Effector CD8-positive, alpha-beta T cell (primary cell): ENCODE measurements around the gene DDAH1.

ENCODE experiments used
- DNase-seq: peaks from one replicate; lab custom pipeline; 2025; lab: John Stamatoyannopoulos, UW

Gene DDAH1

DNA sequence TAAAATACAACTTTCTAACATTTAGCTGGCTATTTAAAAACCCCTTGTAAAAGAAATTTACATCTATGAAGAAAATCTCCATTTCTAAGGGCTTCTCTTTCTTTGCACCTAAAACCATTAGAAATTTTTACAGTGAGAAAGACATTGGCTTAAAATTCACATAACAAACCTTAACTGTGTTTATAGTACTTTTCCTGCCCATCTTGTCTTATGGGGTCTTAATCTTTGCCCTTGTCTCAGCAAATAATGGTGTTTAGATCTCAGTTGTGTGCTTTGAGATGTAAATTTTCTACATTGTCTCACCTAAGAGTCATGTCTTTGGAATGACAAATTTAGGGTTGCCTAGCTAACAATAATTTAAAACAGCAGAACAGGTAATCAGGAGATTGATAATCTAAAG lies 71.5 kb downstream of the DDAH1 start:
- no peak for DNase-seq

DNA sequence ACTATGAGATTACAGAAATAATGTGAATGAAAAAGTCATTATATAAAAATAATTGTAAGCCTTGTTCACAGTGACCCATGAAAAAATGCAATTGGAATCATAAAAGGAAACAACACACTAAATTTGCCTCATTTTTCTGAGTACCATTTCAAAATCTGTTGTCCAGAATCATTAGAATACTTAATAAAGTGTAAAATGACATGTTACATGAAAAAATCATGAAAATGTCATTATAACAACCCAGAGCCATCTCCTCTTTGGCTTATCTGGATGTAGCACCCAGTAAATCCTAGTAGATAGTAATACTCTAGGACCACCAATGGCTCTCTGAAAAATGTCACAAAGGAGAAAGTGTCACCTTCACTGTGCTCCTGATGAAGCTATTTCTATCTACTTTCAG lies 76.5 kb downstream of the DDAH1 start:
- no peak for DNase-seq

DNA sequence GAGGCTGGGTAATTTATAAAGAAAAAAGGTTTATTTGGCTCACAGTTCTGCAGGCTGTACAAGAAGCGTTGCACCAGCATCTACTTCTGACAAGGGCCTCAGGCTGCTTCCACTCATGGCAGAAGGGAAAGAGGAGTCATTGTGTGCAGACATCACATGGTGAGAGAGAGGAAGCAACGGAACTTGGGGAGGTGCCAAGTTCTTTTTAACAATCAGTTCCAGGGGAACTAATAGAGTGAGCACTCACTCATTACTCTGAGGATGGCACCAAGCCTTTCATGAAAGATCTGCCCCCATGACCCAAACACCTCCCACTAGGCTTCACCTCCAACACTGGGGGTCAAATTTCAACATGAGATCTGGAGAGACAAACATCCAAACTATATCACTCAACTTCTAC lies 77.2 kb downstream of the DDAH1 start:
- no peak for DNase-seq

GRCh38 chr1:85386068-85386722 lies 78.8 kb downstream of the DDAH1 start:
- DNase-seq: no peak

GRCh38 chr1:85379203-85380136 lies 85.5 kb downstream of the DDAH1 start:
- DNase-seq: no peak

DNA sequence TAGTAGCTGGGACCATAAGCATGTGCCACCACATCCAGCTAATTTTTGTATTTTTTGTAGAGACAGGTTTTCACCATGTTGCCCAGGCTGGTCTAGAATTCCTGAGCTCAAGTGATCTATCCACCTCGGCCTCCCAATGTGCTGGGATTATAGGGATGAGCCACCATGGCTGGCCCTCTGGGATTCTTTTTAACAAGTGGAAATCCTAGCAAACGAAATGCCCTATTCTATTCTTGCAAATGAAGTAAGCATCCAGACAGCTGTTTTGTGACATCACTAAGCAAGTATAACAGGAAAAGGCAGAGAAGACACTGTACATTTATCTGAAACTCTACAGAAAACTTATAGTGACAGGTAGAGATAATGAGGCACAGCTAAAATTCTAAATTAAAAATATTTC lies 86.4 kb downstream of the DDAH1 start:
- no peak for DNase-seq

DNA sequence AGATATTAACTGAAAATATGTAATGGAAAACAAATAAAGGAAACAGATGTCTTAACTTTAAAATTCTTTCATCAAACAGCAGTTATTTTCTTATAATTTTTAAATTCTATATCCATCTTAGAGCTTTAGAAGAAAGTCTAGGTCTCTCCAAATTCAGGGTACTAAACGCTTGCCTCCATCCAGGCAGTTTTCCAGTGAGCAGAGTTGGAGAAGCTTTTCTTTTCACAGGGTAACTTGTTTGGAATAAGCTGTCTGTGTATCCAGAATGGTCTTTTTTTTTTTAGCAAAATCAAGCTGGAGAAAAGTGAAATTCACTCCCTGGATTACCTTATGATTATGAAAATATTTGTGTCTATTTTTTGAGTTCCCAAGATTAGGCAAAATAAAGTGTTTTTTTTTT lies 88.6 kb downstream of the DDAH1 start:
- DNase-seq: no peak

DNA sequence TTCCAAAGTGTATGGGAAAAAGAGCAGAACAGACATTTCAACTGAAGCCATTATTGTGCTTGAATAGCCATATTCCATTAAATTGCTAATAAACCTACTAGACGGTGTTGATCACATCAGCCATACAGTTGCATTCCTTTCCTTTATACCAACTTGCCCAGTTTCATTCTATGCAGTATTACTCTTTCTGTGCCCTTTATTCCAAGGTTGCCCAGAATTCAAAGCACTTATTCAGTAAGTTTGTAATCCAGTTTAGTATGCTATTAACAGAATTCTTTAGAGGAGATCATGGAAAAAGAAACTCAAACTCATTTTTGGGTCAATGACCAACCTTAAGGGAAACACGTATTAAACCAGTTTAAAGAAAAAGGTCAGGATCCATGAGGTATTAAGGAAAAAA lies 89.5 kb downstream of the DDAH1 start:
- no peak for DNase-seq

DNA sequence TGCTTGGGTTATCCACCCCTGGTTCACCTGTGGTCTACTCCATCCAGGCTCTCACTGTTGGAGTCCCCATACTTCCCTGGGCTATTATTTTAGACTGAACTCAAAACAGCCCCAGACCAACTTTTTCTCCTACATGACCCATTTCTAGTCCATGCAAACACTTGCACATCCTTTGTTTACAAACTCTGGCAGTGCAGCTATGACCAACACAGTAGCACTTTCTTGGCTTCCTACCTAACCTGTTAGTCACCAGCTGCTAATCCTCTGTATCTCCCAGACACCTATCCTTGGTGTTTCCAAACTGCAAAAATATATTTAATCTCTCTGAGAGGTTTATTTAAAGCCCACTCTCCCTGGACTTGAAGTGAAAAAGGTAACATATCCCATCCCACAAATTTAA lies 90.8 kb downstream of the DDAH1 start:
- DNase-seq: no peak

DNA sequence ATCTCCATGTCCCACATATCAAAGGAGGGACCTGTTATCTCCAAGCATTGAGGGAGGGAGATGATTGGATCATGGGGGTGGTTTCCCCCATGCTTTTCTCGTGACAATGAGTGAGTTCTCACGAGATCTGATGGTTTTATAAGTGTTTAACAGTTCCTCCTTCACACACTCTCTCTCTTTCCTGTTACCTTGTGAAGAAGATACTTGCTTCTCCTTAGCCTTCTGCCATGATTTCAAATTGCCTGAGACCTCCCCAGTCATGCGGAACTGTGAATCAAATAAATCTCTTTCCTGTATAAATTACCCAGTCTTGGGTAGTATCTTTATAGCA lies 91.6 kb downstream of the DDAH1 start:
- no peak for DNase-seq

DNA sequence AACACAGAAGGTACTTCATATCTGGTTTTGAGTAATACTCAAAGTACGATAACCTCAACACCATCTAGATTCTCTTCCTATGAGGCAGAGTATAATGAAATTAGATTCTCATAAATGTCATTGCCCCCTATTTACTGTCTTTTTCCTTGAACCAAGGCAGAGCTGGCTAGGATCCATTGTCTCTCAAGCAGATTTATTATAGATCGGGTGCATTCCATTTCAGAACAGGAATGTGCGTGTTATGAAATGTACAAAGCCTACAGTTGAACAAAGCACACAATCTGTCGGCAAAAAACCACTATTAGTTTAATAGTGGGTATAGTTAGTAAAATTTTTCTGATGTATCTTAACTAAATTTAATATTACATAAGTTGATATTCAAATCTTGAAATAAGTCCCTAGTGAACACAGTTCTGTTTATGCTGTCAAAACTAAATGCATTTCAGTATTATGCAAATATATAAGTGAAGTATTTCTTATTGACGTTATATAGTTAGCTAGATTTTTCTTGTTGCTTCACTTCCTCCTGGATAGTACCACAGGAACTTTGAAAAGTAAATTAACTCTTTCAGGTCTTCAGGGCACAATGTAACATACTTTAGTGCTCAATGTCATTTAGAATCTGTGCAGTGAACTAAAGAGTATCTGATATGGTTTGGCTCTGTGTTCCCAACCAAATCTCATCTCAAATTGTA lies 92.1 kb downstream of the DDAH1 start:
- DNase-seq: no peak

DNA sequence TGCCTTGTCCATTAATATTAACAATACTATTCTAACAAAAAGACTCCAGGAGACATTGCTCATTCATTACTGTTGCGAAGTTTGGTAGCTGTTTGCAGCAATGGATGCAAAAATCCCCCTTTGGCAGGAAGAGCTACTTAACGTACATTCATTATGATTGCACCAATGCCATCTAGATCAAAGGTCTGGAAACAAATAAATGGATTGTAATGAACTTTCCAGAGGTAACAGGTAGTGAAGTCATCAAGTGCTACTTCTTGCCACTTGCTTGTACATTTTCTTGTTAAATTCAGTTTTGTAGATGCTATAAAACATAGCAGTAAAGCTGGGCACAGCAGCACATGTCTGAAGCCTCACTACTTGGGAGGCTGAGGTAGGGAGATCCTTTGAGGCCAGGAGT lies 93.9 kb downstream of the DDAH1 start:
- DNase-seq: no peak

DNA sequence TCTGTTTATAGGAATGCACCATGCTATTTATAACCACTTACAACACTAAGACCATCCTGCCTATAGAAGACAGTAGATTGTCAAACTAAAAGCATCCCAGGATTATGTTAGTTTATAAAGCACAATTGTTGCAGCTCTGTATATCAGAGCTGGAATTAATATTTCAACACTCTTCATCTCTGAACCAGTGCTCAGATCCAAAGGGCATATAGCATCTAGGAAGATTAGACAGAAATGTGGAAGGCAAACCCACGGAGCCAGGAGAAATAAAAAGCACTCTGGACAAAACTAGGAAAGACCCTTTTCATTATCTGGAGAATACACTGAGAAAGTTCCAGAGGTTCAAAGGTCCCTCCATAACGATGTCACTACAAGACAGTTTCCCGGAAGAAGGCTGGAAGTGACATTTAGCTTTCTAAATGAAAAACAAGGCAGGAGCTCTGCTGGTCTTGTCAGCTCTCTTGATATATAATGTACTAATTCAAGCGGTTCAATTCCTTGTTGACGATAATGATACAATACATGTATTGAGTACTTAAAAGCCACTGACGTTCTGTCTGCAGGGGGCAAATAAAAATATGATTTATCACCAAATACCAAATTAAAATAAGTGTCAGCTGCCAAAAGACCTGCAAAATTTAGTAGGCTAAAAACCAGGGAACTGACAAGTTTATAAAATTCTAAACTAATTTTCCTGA lies 96.7 kb downstream of the DDAH1 start:
- DNase-seq: no peak

DNA sequence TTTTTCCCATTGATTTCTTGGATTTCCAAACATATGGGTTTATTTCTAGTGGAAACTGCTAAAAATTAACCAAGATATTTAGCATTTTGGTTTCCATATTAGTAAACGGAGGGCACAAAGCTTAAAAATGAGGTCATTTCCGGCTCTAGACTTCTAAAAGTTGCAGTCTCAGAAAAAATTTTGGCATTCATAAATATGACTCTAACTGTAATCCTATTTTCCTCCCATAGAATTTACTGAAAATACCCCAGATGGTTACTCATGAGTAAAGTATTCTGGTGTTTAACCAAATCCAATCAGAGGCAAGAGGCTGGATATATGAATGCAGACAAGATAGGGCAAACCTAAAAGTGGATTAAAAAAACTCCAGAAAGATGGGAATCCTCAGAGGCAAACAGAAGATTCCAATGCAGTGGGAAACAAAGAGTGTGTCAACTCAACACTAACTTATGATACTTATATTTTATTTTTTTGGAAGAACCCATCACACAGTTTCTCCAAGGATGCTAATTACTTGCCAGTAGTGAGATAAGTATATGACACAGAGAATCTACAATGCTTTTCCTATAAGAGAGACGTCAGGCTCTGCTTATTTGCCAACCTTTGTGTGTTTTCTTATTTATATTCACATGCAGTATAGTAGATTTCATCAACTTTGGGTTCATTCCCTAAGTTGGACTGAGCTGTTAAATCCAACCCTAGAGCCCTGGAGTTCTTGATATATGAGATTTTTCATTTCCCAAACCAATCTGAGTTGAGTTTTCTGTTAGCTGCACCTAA lies 98.4 kb downstream of the DDAH1 start:
- DNase-seq: no peak

DNA sequence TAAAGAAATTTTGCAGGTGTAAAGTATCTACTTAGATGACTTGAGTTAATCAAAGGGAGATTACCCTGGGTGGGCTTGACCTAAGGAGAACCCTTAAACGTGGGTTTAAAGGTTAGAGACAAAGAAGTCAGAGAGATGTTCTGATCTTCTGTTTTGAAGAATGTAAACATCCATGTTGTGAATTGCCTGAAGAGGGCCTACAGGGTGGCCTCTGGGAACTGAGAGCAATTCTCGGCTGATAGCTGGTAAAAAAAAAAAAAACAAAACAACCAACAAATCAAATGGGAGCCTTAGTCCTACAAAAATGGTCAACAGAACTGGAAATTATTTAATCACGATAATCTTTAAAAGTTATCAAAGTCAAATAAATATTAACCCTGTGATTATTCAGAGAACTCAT lies 99.1 kb downstream of the DDAH1 start:
- no peak for DNase-seq

GRCh38 chr1:85363521-85363920 lies 101.4 kb downstream of the DDAH1 start:
- no peak for DNase-seq

DNA sequence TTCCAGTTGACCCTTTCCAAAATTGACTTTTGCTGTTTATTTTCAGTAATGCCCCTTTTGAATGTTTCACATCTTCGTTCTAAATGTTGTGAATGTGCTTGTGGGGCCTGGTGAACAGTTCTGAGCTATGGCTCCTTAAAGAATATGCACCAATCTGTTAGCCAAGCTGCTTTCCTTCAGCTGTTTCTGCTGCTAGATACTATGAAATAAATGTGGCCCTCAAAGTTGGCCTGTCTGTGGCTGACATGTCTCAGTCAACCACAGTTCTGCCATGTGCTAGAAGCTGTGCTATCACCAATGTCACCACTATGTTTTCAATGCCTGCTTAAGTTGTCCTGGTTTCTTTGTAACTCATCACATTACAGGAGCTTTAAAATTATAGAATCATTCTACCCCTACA lies 101.9 kb downstream of the DDAH1 start:
- no peak for DNase-seq

DNA sequence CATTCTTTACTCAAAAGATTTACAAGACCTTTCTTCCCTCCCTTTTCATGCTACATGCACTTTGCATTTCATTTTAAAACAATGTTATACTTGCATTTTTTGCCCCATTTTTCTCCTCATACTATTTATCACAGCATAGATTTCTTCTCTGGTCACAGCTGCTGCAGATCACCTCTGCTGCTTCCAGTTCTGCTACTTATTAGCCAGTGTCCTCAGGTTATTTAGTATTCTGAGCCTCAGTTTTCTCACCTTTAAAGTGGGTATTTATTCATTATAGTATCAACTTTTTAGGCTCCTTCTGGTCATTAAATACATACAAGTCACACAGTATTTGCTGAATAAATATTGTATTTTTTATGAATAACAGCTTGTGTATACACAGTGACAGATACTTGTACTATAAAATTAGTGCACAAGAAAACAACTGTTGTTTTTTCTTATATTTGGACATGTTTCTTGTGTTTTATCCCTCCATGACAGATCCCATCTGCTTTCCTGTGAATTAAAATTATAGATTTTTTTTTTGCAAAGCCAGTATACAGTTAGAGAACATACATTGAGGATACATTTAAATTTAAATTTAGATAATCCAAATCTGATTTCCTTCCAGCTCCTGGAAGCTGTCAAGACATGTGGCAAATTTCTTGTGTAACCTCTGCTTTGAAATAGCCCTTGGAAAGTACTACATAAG lies 103.2 kb downstream of the DDAH1 start:
- DNase-seq: no peak

DNA sequence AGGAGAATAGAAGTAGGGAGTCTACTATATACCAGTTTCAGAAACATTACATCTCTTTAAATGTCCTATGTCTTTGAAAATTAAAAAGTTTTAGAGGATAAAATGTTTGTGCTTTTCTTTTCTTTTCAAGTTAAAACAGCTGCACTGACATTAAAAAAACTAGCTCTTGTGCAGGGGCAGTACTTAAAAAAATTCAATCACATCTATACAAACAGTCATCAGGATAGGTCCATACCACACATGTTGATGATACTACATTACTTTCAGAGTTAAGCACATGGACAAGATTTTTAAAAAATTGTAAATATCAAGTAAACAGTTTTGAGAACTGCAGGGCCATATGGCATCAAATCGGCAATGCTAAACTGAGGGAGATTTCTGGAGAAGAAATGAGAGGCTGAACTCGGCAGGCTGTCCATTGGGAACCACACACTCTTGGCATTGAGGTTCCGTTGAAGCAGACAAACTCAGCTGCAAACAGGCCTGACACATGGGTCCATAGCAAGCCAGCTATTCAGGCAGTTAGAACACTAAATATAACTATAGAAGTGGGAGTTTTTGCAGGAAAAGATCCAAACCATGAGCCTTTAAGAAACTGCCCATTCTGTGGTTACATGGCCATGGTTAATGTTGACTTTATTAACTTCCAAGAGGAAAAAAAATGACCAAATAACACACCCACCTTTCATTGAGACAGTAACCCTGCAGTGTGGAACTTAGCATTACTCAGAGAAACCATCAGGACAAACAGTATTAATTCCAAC lies 104.0 kb downstream of the DDAH1 start:
- no peak for DNase-seq
